ENCODE results near the gene ALOX5AP.

Gene ALOX5AP

GRCh38 chr13:30724778-30725177 lies 10.6 kb upstream of the ALOX5AP start:
- no peaks in the 10 kb centered on the region for H3K79me2 ChIP-seq (ENCODE audit: low read length)
- no peak overlapping the region for H3K4me3 ChIP-seq (ENCODE audit: low read length)
- TF ChIP-seq, protein P1, sequence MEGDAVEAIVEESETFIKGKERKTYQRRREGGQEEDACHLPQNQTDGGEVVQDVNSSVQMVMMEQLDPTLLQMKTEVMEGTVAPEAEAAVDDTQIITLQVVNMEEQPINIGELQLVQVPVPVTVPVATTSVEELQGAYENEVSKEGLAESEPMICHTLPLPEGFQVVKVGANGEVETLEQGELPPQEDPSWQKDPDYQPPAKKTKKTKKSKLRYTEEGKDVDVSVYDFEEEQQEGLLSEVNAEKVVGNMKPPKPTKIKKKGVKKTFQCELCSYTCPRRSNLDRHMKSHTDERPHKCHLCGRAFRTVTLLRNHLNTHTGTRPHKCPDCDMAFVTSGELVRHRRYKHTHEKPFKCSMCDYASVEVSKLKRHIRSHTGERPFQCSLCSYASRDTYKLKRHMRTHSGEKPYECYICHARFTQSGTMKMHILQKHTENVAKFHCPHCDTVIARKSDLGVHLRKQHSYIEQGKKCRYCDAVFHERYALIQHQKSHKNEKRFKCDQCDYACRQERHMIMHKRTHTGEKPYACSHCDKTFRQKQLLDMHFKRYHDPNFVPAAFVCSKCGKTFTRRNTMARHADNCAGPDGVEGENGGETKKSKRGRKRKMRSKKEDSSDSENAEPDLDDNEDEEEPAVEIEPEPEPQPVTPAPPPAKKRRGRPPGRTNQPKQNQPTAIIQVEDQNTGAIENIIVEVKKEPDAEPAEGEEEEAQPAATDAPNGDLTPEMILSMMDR (IDR thresholded peaks at IDR 0.05; ENCODE audit: low read depth, low read length): no peak
- TF ChIP-seq EZH2phosphoT487 (IDR thresholded peaks at IDR 0.05; ENCODE audit: low read depth): no peak
- peaks cover 8% of the 10 kb centered on the region; the same call in 1 of the 2 replicates for H3K27me3 ChIP-seq (ENCODE audit: low read depth, low read length)
- no peaks in the 10 kb centered on the region for H3K9me3 ChIP-seq (ENCODE audit: insufficient read depth, low read length)
- H3K36me3 ChIP-seq (replicated peaks; ENCODE audit: low read depth, low read length): no peaks in the 10 kb centered on the region
- no peak overlapping the region for H3K27ac ChIP-seq (ENCODE audit: low read length)
- peaks cover 40% of the 10 kb centered on the region for H3K4me1 ChIP-seq (ENCODE audit: low read length)
- H2AFZ ChIP-seq (ENCODE audit: low read depth, low read length): no peak overlapping the region
- no peak overlapping the region for H3K9ac ChIP-seq (ENCODE audit: low read length)
- no peak overlapping the region for H3K4me2 ChIP-seq (ENCODE audit: low read length)
- no peaks in the 10 kb centered on the region for H4K20me1 ChIP-seq (ENCODE audit: insufficient read depth, low read length)

GRCh38 chr13:30725326-30726085 lies 9.8 kb upstream of the ALOX5AP start:
- Histone ChIP-seq H3K36me3 (replicated peaks; ENCODE audit: low read depth, low read length) (no peaks in the 10 kb centered on the region), H3K27me3 (ENCODE audit: low read depth, low read length) (peaks cover 14% of the 10 kb centered on the region; the same call in 1 of the 2 replicates), H3K27ac (ENCODE audit: low read length) (no peak overlapping the region), H3K4me2 (ENCODE audit: low read length) (no peak overlapping the region), H3K9me3 (ENCODE audit: insufficient read depth, low read length) (no peaks in the 10 kb centered on the region), H2AFZ (ENCODE audit: low read depth, low read length) (no peak overlapping the region), H4K20me1 (ENCODE audit: insufficient read depth, low read length) (no peaks in the 10 kb centered on the region), H3K4me3 (ENCODE audit: low read length) (no peak overlapping the region), H3K4me1 (ENCODE audit: low read length) (peaks cover 34% of the 10 kb centered on the region), H3K79me2 (ENCODE audit: low read length) (no peaks in the 10 kb centered on the region), H3K9ac (ENCODE audit: low read length) (no peak overlapping the region)
- TF ChIP-seq EZH2phosphoT487 (IDR thresholded peaks at IDR 0.05; ENCODE audit: low read depth): no peak
- TF ChIP-seq, protein P1 (IDR thresholded peaks at IDR 0.05; ENCODE audit: low read depth, low read length): no peak

DNA sequence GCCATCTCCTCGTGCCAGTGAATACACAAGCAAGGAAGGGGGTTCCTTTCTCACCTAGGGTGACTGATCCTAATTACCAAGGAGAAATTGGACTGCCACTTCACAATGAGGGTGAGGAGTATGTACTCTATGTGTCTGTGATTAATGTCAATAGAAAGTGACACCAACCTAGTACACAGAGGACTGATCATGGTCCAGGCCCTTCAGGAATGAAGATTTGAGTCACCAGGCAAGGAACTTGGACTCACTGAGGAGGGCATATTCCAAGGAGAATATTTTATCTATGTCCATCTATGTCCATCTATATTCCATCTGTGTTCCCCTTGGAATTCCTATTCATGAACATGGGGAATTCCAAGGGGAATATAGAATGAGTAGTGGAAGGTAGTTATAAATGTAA lies 9.2 kb upstream of the ALOX5AP start:
- no peak overlapping the region for H2AFZ ChIP-seq (ENCODE audit: low read depth, low read length)
- no peaks in the 10 kb centered on the region for H4K20me1 ChIP-seq (ENCODE audit: insufficient read depth, low read length)
- H3K4me3 ChIP-seq (ENCODE audit: low read length): no peak overlapping the region
- H3K9ac ChIP-seq (ENCODE audit: low read length): no peak overlapping the region
- no peak overlapping the region for H3K27ac ChIP-seq (ENCODE audit: low read length)
- no peak overlapping the region for H3K4me2 ChIP-seq (ENCODE audit: low read length)
- H3K36me3 ChIP-seq (replicated peaks; ENCODE audit: low read depth, low read length): no peaks in the 10 kb centered on the region
- H3K9me3 ChIP-seq (ENCODE audit: insufficient read depth, low read length): no peaks in the 10 kb centered on the region
- peaks cover 20% of the 10 kb centered on the region; the same call in 1 of the 2 replicates for H3K27me3 ChIP-seq (ENCODE audit: low read depth, low read length)
- H3K79me2 ChIP-seq (ENCODE audit: low read length): no peaks in the 10 kb centered on the region
- TF ChIP-seq, protein P1 (IDR thresholded peaks at IDR 0.05; ENCODE audit: low read depth, low read length): no peak
- TF ChIP-seq EZH2phosphoT487 (IDR thresholded peaks at IDR 0.05; ENCODE audit: low read depth): no peak
- peaks cover 27% of the 10 kb centered on the region for H3K4me1 ChIP-seq (ENCODE audit: low read length)

GRCh38 chr13:30727491-30728355 lies 7.6 kb upstream of the ALOX5AP start:
- no peaks in the 10 kb centered on the region for H4K20me1 ChIP-seq (ENCODE audit: insufficient read depth, low read length)
- TF ChIP-seq EZH2phosphoT487 (IDR thresholded peaks at IDR 0.05; ENCODE audit: low read depth): no peak
- TF ChIP-seq, protein P1 (IDR thresholded peaks at IDR 0.05; ENCODE audit: low read depth, low read length): no peak
- H3K79me2 ChIP-seq (ENCODE audit: low read length): no peaks in the 10 kb centered on the region
- no peak overlapping the region for H3K9ac ChIP-seq (ENCODE audit: low read length)
- peaks cover 12% of the 10 kb centered on the region for H3K4me1 ChIP-seq (ENCODE audit: low read length)
- H3K27me3 ChIP-seq (ENCODE audit: low read depth, low read length): peaks cover 29% of the 10 kb centered on the region; the same call in 1 of the 2 replicates
- H3K4me2 ChIP-seq (ENCODE audit: low read length): no peak overlapping the region
- no peak overlapping the region for H3K27ac ChIP-seq (ENCODE audit: low read length)
- no peaks in the 10 kb centered on the region for H3K36me3 ChIP-seq (replicated peaks; ENCODE audit: low read depth, low read length)
- H3K4me3 ChIP-seq (ENCODE audit: low read length): no peak overlapping the region
- no peaks in the 10 kb centered on the region for H3K9me3 ChIP-seq (ENCODE audit: insufficient read depth, low read length)
- H2AFZ ChIP-seq (ENCODE audit: low read depth, low read length): no peak overlapping the region
